GM21390 (cell line): ENCODE results near the gene ZNF346.
"Not testable (repeated sequence)": the region's sequence is repeated elsewhere in the genome, so short reads cannot be mapped to it uniquely, and the experiment has no call there.

Experiments
- ATAC-seq: cut with Tn5 transposase; IDR thresholded peaks from one replicate; pipeline ENCODE4 v1.9.1; 2021; ENCODE audit not compliant: unreplicated experiment

Gene ZNF346

DNA sequence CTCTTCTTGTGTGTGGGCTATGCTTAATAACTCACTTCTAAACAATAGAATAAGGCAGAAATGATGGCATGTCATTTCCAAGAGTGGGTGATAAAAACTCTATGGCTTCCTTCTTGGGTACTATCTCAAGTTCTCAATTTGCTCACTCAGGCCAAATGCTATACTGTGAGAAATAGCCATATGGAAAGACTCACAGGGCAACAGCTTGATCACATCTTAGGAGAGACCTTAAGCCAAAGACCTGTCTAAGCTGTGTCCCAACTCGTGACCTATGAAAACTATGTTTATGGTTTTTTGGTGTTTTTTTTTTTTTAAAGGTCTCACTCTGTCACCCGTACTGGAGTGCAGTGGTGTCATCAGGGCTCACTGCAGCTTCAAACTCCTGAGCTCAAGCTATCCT lies 13.8 kb upstream of the ZNF346 start:
- ATAC-seq = no peak

DNA sequence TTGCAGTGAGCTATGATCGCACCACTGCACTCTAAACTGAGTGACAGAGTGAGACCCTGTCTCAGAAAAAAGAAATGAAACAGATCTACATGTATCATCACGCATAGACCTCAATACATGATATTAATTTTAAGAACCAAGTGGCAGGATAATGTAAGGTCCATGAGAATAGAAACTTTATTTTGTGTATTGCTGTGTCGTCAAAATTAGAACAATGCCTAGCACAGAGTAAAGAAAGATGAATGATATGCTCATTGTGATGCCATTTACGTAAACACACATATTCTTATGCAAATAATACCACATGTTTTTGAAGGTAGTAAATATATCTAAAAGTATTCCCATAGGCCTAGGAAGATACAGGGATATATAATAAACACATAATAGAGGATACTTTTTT lies 12.3 kb upstream of the ZNF346 start:
- no peak for ATAC-seq

DNA sequence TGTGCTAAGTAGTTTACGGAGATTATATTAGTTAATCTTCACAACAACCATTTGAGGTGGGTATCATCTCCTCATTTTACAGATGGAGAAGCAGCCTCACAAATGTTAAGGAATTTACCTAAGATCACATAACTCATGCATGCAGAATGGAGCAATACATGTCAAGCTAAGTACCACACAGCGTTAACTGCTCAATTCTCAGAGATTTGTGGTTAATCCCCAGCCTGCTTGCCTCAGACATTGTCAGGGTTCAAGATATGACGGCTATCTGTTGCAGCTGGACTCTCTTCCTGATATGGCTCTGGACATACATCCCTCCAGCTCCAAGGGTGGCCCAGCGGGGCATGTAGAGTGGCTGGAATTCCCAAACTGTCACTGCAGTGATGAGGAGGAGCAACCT lies 7.3 kb upstream of the ZNF346 start:
- no peak for ATAC-seq

DNA sequence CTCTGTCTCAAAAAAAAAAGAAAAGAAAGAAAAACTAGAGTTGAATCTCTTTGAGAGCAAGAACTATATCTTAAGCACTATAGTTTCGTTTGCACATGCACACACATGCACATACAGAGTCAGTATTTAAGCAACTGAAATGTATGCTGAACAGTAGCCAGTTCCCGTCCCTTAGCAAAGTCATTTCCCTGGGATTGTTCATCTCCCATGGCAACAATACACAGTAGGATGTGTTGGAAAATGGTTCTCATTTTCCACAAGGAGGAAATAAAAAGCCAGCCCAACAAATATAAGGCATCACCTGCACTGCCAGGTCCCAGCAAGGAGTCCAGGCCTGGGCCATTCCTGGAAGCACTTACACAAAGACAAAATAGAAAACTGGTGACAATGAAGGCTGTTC lies 4.2 kb upstream of the ZNF346 start:
- ATAC-seq = no peak

DNA sequence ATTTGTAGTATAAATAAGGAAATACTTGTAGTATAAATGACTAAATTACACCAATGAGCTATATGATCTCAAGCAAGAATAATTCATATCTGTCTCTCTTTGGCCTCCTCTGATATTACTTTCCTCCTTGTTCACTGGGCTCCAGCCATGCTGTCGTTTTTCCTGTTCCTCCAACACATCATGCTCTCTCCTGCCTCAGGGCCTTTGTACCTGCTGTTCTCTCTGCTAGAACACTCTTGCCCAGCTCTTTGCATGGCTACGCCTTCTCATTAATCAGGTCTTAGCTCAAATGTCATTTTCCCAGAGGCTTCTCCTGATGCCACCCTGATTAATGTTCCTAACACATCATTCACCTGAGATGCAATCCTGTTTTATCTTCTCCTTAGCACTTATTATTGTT lies 2.5 kb upstream of the ZNF346 start:
- no peak for ATAC-seq

DNA sequence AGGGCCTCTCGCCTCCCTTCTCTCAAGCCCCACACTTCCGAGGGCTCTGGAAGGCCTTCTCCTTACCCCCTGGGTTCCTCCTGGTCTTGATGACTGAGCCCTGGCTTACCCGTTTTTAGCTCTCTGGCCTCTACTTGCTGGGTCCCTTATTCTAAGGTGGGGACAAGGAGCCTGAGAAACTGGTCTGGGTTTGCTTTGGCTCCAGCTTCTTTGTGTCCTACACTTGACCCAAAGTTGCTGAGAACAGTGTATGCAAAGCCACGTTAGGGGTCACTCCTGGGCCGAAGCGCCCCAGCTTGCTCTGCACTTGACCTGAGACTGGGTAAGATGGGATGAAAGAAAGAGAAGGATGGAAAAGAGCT lies 788 bp downstream of the ZNF346 start:
- no peak for ATAC-seq

DNA sequence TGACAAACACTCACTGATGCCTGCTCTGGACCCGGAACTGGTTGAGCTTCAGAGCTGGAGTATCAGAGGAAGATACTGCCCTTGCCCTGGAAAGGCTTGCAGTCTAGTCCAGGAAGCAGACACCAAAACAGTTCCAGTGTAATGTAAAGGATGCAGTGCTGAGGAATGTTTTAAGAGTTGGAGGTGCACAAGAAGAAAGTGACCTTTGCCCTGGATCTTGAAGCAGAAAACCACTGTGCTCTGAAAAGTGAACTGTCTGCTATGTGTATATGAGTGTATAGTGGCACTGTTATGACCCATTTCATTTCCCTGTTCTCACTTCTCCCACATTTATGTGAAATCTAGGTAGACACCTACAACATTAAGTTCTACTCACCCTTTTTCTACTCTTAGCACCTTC lies 2.1 kb downstream of the ZNF346 start:
- no peak for ATAC-seq

DNA sequence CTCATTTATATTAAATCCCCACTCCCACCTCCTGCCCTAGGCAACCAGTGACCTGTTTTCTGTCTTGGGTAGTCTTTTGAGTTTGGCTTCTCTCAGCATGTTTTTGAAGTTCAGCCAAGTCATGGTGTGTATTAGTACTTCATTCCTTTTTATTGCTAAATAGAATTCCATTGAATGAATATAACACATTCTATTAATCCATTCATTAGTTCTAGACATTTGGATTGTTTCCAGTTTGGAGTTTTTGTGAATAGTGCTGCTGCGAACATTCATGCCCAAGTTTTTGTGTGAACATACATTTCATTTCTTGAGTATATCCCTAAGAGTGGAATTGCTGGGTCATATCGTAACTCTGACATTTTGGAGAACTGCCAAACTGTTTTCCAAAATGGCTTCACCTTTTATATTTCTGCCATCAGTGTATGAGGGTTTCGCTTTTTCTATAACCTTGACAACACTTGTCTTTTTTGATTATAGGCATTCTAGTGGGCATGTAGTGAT lies 2.7 kb downstream of the ZNF346 start:
- ATAC-seq = no peak

DNA sequence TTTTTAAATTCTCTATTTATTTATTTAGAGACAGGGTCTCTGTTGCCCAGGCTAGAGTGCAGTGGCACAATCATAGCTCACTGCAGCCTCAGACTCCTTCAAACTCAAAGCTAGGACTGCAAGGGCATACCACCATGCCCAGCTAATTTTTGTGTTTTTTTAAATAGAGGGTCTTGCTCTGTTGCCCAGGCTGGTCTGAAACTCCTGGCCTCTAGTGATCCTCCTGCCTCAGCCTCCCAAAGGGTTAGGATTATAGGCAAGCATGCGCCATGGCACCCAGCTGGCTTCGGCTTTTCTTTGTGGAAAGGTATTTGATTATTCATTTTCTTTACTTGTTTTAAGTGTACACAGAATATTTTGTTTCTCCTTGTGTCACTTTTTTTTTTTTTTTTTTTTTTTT lies 5.2 kb downstream of the ZNF346 start:
- no peak for ATAC-seq

DNA sequence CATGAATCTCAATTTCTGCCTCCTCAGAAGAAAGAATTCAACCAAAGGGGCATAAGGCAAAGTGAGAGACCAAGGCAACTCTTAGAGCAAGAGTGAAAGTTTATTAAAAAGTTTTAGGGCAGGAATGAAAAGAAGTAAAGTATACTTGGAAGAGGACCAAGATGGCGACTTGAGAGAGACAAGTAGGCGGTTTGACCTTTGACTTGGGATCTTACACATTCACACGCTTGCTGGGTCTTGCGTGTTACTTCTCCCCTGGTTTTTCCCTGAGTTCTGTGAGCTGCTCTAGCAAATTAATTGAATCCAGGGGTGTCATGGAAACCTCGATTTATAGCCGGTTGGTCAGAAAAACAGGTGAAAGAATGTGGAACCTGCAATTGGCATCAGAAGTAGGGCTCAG lies 7.0 kb downstream of the ZNF346 start:
- no peak for ATAC-seq

DNA sequence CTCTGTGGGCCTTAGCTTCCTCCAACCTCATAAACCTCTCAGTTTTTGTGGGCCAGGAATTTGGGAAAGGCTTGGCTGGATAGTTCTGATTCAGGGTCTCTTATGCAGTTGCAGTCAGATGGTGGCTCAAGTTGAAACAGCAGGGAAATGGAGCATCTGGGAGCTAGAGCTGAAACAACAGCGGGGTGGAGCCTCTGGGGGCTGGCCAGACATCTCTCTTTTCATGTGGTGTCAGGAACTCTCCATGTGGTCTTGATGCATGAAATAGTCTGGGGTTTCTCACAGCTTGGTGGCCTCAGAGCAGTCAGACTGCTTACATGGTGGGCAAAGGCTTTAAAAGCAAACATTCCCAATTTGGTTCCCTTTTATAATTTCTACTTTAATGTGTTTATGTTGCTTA lies 13.5 kb downstream of the ZNF346 start:
- ATAC-seq = no peak

DNA sequence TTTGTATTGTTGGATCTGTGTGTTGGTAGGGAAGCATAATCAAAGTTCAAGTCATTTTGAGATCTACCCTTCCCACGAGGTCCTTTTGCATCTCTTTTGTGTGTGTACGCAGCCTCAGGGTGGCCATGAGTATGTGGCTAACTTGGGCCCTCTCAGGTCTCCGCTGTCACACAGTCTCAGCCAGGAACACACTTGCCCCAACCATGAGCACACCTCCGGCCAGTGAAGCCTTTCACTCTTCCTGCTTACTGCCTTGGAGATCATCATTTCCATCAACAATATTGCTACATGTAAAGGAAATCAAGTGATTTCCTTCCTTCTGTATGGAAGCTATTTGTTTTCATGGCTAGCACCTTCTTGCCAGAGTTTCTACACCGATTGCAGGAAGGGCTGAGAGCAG lies 13.9 kb downstream of the ZNF346 start:
- ATAC-seq = no peak

DNA sequence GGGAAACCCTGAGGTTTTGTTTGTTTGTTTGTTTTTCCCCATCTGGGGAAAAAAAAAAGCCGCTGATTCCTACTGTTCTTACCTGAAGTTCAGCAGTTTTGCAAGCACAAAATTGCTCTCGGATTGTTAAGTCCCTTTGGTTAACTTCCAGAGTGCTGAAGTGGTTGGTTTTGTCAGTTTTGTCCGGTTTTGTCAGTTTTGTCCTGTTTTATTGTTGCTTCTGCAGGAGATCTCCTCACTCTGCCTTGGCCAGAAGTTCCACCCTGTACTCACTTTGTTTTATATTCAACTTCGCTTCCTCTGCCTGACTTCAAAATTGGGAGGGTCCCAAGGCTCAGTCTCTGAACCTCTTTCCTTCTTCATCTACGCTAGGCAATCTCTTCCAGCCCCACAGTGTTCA lies 14.4 kb downstream of the ZNF346 start:
- ATAC-seq = no peak

DNA sequence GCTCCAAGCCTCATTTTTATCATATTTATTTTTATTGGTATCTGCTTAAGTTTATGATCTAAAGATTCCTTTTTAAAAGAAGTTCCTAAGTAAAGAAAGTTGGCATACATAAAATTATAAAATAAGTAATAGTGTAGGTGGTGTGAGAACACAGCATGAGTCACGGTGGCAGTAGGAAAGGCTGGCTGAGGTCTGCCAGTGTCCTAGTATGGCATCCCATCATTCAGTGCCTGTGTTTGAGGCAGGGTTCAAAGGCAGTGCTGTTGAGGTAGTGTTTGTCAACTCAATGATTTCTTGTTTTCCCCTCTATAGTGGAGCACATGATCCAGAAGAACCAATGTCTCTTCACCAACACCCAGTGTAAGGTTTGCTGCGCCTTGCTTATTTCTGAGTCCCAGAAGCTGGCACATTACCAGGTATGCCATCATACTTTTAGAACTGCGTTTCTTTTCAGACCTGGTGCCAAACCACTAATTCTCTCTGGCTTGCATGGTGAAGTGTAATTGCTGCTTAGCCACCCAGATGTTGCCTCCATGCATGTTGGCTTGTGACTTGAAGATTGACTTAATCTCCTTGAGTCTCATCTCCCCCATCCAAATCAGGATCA lies 18.4 kb downstream of the ZNF346 start:
- ATAC-seq = no peak

DNA sequence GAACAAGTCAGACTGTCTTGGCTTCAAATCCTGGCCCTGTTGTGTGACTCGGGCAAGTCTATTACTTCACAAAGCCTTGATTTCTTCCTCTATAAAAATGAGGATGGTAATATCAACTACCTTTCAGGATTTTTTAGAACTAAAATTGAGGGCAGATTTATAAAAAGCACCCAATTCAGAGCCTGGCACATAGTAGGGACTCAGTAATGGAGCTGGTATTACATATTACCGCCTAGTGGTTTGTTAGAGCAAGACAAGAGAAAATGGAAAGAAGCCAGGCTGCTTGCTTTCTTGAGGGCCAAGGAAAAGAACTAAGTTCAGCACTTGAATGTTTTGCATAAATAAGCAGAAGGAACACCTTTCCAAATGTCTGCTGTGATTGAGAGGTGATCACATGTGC lies 19.4 kb downstream of the ZNF346 start:
- no peak for ATAC-seq

DNA sequence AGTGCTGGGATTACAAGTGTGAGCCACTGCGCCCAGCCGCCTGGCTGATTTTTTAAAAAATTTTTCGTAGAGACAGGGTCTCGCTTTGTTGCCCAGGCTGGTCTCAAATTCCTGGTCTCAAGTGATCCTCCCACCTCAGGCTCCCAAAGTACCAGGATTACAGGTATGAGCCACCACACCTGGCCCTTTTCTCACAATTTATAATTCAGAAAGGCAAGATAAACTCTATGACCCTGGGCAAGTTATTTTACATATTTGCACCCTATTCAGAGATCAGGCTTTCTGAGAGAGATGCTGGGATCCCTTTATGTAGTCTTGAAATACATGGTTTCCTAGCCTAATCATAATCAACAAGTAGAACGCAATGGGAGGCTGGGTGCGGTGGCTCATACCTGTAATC lies 20.6 kb downstream of the ZNF346 start:
- ATAC-seq = no peak

DNA sequence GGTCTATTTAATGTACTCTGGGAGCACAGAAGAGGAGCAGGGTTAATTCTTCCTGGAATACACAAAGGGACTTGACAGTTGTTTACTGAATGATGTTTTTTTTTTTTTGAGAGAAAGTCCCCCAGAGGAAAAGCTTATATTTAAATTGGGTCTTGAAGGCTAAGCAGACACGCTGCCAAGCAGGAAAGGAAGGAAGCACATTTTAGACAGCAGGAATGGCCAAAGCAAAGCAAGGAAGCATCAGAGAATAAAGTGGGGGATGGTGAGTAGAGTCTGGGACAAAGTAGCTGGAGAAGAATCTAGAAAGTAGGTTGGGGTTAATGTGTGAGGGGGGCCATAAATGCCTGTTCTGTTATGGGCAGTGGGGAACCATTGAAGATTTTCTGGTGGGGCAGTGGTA lies 21.5 kb downstream of the ZNF346 start:
- ATAC-seq = no peak

DNA sequence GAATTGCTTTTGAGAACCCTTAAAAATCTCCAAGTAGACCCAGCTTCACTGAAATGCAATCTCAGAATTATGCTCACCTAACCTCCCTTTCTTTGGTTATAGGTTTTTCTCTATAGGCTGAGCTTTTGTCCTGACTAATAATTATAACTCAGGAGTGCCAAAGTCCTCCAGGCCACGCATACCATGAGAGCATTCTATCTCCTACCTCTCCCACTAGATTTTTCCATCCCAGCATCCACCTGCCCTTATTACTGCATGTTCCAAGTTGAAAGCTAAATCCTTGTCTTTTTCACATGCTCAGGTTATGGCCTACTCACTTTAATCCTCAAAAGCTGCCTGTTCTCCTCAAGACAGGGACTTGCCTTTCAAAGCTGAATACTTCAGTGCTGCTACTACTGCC lies 22.1 kb downstream of the ZNF346 start:
- no peak for ATAC-seq

DNA sequence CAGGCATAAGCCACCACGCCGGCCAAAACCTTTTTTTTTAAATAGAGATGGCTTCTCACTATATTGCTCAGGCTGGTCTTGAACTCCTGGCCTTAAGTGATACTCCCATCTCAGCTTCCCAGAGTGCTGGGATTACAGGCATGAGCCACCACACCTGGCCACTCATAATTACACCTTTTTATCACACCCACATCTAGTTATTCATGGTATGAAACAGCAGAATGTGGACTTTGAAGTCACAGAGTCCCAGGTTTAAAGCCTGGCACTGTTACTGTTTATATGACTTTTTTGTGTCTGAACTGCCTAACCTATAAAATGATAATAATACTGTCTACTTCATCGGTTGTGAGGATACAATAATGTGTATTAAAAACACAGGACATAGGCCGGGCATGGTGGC lies 23.1 kb downstream of the ZNF346 start:
- ATAC-seq = no peak

DNA sequence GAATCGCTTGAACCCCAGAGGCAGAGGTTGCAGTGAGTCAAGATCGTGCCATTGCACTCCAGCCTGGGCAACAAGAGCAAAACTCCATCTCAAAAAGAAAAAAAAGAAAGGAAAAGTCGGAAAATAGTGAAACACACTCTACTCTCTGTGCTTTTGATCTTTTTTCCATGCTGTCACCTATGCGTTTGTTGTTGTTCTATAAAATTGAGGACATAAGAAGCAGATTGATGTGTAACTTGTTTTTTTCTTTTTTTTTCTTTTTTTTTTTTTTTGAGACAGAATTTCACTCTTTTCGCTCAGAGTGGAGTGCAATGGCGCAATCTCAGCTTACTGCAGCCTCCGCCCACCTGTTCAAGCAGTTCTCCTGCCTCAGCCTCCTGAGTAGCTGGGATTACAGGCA lies 26.0 kb downstream of the ZNF346 start:
- not testable (repeated sequence) for ATAC-seq

DNA sequence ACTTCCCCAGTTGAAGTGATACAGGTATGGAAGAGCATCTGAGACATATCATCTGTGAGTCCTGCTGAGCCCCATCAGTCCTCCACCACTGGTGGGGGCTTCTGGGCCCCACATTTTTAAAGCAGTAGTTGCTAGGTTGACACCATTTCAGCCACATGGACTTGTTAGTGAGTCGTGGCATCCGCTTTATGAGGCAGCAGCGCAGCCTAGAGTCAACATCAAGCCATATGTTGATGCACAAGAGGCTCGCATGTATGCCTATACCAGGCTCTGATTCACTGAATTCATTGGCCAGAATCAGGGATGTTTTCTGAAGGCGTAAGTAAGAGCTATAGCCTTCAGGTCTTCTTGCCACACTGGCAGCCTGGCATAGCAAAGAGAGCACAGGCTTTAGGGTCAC lies 26.8 kb downstream of the ZNF346 start:
- ATAC-seq = no peak

DNA sequence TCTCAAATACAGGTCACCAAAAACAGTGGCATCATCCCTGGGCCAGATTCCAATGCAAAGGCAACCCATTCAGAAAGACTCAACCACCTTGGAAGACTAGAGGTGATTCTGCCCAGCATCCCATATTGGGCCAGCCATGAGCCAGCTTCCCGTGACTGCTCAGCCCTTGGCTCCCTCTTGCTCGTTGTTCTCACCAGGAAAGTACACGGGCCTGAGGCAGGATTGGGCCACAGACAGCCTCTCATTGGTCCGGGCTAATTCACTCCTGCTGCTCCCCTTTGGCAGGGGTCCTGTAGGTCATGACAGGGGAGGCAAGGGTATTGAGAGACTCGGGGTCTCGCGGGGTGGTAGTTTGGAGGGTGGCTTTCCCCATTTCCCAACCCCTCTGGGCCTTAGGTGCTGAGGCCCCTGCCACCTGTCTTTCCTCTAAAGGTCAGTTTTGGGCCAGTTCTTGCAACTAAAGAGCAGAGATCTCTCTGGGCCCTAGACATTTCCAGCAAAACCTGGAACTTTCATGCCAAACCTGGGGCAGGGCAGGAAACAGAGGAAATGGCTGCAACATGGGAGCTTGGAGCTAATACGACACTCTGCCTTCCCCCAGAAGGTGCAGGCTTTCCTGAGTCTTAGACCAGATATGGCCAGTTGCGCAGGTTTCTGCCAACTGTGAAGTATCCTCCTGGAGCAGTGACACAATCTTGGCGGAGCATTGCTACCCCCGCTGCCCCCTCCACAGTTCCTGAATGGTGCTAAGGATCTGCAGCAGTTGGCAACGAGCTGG lies 42.2 kb downstream of the ZNF346 start:
- ATAC-seq = no peak

DNA sequence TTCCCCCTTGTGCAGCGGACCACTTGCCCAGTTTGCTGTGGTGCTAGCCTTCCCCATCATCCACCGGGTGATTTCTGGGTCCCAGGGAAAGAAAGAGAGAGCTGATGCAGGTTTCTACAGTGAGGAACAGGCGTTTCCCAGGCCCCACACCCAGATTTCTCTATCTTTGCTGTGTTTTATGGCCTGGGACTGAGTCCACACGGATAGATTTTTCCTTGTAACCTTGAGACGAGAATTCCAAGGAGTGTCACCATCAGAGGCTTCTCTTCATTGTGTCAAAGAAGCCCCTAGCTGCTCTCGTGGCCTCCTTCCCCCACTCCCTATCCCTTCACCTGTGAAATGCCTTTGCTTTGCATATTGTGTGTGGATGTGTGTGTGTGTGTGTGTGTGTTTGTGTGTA lies 43.0 kb downstream of the ZNF346 start:
- no peak for ATAC-seq
